ENCODE measurements around the gene KRT35.

DNA sequence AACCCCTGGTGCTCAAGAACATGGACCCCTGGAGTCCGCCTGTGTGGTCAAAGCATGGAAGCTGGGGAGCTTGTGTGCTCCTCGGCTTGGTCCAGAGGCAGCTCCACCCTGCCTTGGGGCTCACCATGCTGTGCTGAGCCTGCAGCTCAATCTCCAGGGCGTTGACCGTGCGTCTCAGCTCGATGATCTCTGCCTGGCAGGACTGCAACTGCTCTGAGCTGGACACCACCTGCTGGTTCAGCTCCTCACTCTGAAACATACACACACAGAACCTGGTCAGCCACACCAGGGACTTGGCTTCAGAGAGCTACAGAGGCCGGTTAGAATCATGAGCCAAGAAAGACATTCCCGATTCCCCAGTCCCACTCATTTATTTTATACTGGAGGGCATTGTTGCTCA, 2.7 kb downstream of the KRT35 start:
- TF ChIP-seq EGR1 (IDR thresholded peaks at IDR 0.05; ENCODE audit: low read depth in 2 of 2) (no peak), HNF4G (IDR thresholded peaks at IDR 0.05) (no peak), YY1 (IDR thresholded peaks at IDR 0.05) (no peak), GABPA (IDR thresholded peaks at IDR 0.05 in 1 of 2, conservative IDR thresholded peaks at IDR 0.05 in 1 of 2) (no peak), REST (IDR thresholded peaks at IDR 0.05) (no peak), ZBTB33 (IDR thresholded peaks at IDR 0.05) (no peak), SP1 (IDR thresholded peaks at IDR 0.05) (no peak), TAF1 (conservative IDR thresholded peaks at IDR 0.05) (no peak)
- TF ChIP-seq, protein P1, sequence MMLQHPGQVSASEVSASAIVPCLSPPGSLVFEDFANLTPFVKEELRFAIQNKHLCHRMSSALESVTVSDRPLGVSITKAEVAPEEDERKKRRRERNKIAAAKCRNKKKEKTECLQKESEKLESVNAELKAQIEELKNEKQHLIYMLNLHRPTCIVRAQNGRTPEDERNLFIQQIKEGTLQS (IDR thresholded peaks at IDR 0.05), result no peak
- TF ChIP-seq, protein P2, sequence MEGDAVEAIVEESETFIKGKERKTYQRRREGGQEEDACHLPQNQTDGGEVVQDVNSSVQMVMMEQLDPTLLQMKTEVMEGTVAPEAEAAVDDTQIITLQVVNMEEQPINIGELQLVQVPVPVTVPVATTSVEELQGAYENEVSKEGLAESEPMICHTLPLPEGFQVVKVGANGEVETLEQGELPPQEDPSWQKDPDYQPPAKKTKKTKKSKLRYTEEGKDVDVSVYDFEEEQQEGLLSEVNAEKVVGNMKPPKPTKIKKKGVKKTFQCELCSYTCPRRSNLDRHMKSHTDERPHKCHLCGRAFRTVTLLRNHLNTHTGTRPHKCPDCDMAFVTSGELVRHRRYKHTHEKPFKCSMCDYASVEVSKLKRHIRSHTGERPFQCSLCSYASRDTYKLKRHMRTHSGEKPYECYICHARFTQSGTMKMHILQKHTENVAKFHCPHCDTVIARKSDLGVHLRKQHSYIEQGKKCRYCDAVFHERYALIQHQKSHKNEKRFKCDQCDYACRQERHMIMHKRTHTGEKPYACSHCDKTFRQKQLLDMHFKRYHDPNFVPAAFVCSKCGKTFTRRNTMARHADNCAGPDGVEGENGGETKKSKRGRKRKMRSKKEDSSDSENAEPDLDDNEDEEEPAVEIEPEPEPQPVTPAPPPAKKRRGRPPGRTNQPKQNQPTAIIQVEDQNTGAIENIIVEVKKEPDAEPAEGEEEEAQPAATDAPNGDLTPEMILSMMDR (IDR thresholded peaks at IDR 0.05; ENCODE audit: low read depth, low read length, missing input control), result no peak
- TF ChIP-seq, protein P3, sequence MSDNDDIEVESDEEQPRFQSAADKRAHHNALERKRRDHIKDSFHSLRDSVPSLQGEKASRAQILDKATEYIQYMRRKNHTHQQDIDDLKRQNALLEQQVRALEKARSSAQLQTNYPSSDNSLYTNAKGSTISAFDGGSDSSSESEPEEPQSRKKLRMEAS (IDR thresholded peaks at IDR 0.05), result no peak
